Endodermal cell (in vitro differentiated cells): ENCODE data around the gene SMARCA1. TPM values are rescaled to one million over a fixed set of nuclear protein-coding genes. Genes with fewer than 3 reads are reported as not detected.

Experiments used
- DNase-seq: peaks from one replicate; pipeline ENCODE4 v3.0.0-alpha.2; 2017
- H3K27ac ChIP-seq: 2 replicates; pipeline ENCODE4 v1.5.1; 2013; ENCODE audit warnings: mild to moderate bottlenecking, low read depth, low read length, moderate library complexity
- H3K27me3 ChIP-seq: 2 replicates; pipeline ENCODE4 v1.6.1; 2013; ENCODE audit warnings: mild to moderate bottlenecking, low read length, moderate library complexity; ENCODE audit not compliant: insufficient read depth, control insufficient read depth, poor library complexity, severe bottlenecking
- H3K36me3 ChIP-seq: 2 replicates; pipeline ENCODE4 v1.7.0; 2013; ENCODE audit warnings: mild to moderate bottlenecking, low read length, moderate library complexity; ENCODE audit not compliant: control insufficient read depth, insufficient read depth
- H3K4me1 ChIP-seq: one replicate; pipeline ENCODE4 v1.7.0; 2013; ENCODE audit warnings: low read length; ENCODE audit not compliant: control insufficient read depth, insufficient read depth
- H3K4me3 ChIP-seq: 2 replicates; pipeline ENCODE4 v1.5.1; 2013; ENCODE audit warnings: mild to moderate bottlenecking, low read length, moderate library complexity
- H3K9ac ChIP-seq: 2 replicates; pipeline ENCODE4 v1.6.1; 2013; ENCODE audit warnings: mild to moderate bottlenecking, low read length, moderate library complexity; ENCODE audit not compliant: poor library complexity, severe bottlenecking; ENCODE audit errors: extremely low read depth
- H3K9me3 ChIP-seq: 2 replicates; pipeline ENCODE4 v1.6.1; 2013; ENCODE audit warnings: mild to moderate bottlenecking, low read length, moderate library complexity; ENCODE audit not compliant: control insufficient read depth
- H3K27ac Mint-ChIP-seq: 2 replicates; pipeline ENCODE4 v1.8.0; 2020; ENCODE audit warnings: mixed read lengths
- H3K27me3 Mint-ChIP-seq: 2 replicates; pipeline ENCODE4 v1.8.0; 2021; ENCODE audit warnings: mild to moderate bottlenecking, mixed read lengths; ENCODE audit not compliant: insufficient read depth
- H3K36me3 Mint-ChIP-seq: 2 replicates; pipeline ENCODE4 v1.8.0; 2020; ENCODE audit warnings: low read depth, mixed read lengths
- H3K4me1 Mint-ChIP-seq: 2 replicates; pipeline ENCODE4 v1.8.0; 2020; ENCODE audit warnings: mixed read lengths
- H3K4me3 Mint-ChIP-seq: 2 replicates; pipeline ENCODE4 v1.8.0; 2020; ENCODE audit warnings: mild to moderate bottlenecking, moderate library complexity, mixed read lengths
- H3K9me3 Mint-ChIP-seq: 2 replicates; pipeline ENCODE4 v1.8.0; 2020; ENCODE audit warnings: mild to moderate bottlenecking, mixed read lengths
- CTCF ChIP-seq: fragments of 200-600 bp; sonication (generic); conservative IDR thresholded peaks from 2 replicates; pipeline ENCODE4 v1.5.0; 2021; ENCODE audit warnings: antibody characterized with exemption, mild to moderate bottlenecking
- WGBS, 2 experiments: methylation state at CpG; one replicate each; pipeline versions ENCODE4 v1.1.5 to v1.1.7; 2013; ENCODE audit warnings: missing lambda C conversion rate in 2 of 2, mixed read lengths in 1 of 2; ENCODE audit not compliant: insufficient coverage in 1 of 2, insufficient read length in 1 of 2; 5-methylcytosine and 5-hydroxymethylcytosine counted together
- total RNA-seq, 2 donors: library from RNA; stranded (reverse); fragmentation: NEBNext Ultra II Directional in 1 of 2; extraction: Animal tissue kit (Norgen Biotek cat#: 25700) in 1 of 2; gene quantifications; 2 replicates in 1 of 2; 3 replicates in 1 of 2; pipeline ENCODE4 v1.2.1, GENCODE V29; 2021

SMARCA1 gene
- total RNA-seq, 2 donors from 2014 or later = 83.3 to 146 TPM

- peaks cover 7% of the 10 kb centered on the region for H3K4me1 Mint-ChIP-seq
- H3K4me3 Mint-ChIP-seq = no peak overlapping the region
- no peaks in the 10 kb centered on the region for H3K9me3 ChIP-seq
- no peaks in the 10 kb centered on the region for H3K27me3 ChIP-seq
- H3K36me3 ChIP-seq = peaks cover 48% of the 10 kb centered on the region
- H3K27ac ChIP-seq = no peak overlapping the region
- no peaks in the 10 kb centered on the region for H3K4me1 ChIP-seq
- no peak for DNase-seq
- WGBS, 2 experiments = 93 to 100% methylated on average over 1 to 3 of the region's 3 CpGs
- H3K9me3 Mint-ChIP-seq = peaks cover 2% of the 10 kb centered on the region
- peaks cover 78% of the 10 kb centered on the region for H3K36me3 Mint-ChIP-seq
- no peak for TF ChIP-seq CTCF
- H3K4me3 ChIP-seq = no peak overlapping the region
- H3K27ac Mint-ChIP-seq = no peak overlapping the region
- H3K9ac ChIP-seq = no peak overlapping the region
- no peaks in the 10 kb centered on the region for H3K27me3 Mint-ChIP-seq
These were observed 38.2 kb upstream of the SMARCA1 start for GRCh38 chrX:129561453-129561852.

- H3K4me3 Mint-ChIP-seq = no peak overlapping the region
- H3K4me3 ChIP-seq = no peak overlapping the region
- no peaks in the 10 kb centered on the region for H3K9me3 ChIP-seq
- WGBS, 2 experiments = 100% methylated on average over 1 of the region's 1 CpG
- no peak overlapping the region for H3K9ac ChIP-seq
- peaks cover 2% of the 10 kb centered on the region for H3K9me3 Mint-ChIP-seq
- H3K27ac ChIP-seq = no peak overlapping the region
- peaks cover 48% of the 10 kb centered on the region for H3K36me3 ChIP-seq
- H3K36me3 Mint-ChIP-seq = peaks cover 68% of the 10 kb centered on the region
- no peaks in the 10 kb centered on the region for H3K4me1 ChIP-seq
- DNase-seq = no peak
- TF ChIP-seq CTCF = no peak
- H3K27ac Mint-ChIP-seq = no peak overlapping the region
- H3K27me3 Mint-ChIP-seq = no peaks in the 10 kb centered on the region
- no peaks in the 10 kb centered on the region for H3K4me1 Mint-ChIP-seq
- H3K27me3 ChIP-seq = no peaks in the 10 kb centered on the region
These were observed 36.5 kb upstream of the SMARCA1 start for GRCh38 chrX:129559783-129560182.

GRCh38 chrX:129557844-129558480 is 34.7 kb upstream of the SMARCA1 start:
- H3K27ac ChIP-seq = no peak overlapping the region
- TF ChIP-seq CTCF = no peak
- no peak for DNase-seq
- no peaks in the 10 kb centered on the region for H3K4me1 ChIP-seq
- peaks cover 43% of the 10 kb centered on the region for H3K36me3 ChIP-seq
- Mint-ChIP-seq H3K36me3 (peaks cover 62% of the 10 kb centered on the region), H3K4me3 (no peak overlapping the region), H3K4me1 (no peaks in the 10 kb centered on the region), H3K27me3 (no peaks in the 10 kb centered on the region), H3K9me3 (no peaks in the 10 kb centered on the region), H3K27ac (no peak overlapping the region)
- no peak overlapping the region for H3K9ac ChIP-seq
- H3K27me3 ChIP-seq = no peaks in the 10 kb centered on the region
- H3K4me3 ChIP-seq = no peak overlapping the region
- 90% methylated on average over 1 of the region's 1 CpG; no CpG with 5 or more reads in 1 of the 2 experiments for WGBS, 2 experiments
- H3K9me3 ChIP-seq = no peaks in the 10 kb centered on the region
